A549 treated with DMSO at 1 μM for 4 hours (cell line): ENCODE measurements around the gene CDY2A. TPM values are rescaled to one million over a fixed set of nuclear protein-coding genes. Genes with fewer than 3 reads are reported as not detected.

Experiments
- total RNA-seq: library from RNA; stranded (reverse); fragments of 200-300 nt; extraction: Qiagen RNA extraction; gene quantifications from 5 replicates; pipeline ENCODE4 v1.2.3, GENCODE V29; 2022; ENCODE audit warnings: low read depth

The CDY2A gene, protein sequence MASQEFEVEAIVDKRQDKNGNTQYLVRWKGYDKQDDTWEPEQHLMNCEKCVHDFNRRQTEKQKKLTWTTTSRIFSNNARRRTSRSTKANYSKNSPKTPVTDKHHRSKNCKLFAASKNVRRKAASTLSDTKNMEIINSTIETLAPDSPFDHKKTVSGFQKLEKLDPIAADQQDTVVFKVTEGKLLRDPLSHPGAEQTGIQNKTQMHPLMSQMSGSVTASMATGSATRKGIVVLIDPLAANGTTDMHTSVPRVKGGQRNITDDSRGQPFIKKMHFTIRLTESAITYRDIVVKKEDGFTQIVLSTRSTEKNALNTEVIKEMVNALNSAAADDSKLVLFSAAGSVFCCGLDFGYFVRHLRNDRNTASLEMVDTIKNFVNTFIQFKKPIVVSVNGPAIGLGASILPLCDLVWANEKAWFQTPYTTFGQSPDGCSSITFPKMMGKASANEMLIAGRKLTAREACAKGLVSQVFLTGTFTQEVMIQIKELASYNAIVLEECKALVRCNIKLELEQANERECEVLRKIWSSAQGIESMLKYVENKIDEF
- total RNA-seq, result not detected in 5 replicates

DNA sequence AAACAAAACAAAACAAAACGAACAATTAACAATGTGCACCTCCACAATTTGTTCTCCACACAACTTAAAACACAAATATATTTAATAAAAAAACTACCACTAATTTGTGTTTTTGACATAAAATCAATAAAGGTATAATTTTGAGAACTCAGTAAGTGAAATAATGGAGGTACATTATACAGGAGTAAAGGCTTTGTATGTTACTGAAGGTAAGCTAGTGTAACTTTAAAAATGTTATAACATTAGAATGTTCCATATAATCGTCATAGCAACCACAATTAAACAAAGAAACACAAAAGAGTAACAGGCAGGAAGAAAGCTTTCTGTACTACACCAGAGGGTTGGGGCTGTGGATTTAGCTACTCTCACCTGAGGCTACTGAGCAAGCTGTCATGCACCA is at the start of gene CDY2A:
Gene CDY2A, plus strand, starts transcription at position 301 of the 400 bp plus-strand sequence. CDS start 328 bp downstream, outside the sequence.

Other genes with a start within 250 kb of the CDY2A start
- gene CDY2B, start 145.6 kb upstream of the CDY2A start, total RNA-seq, result not detected in 5 replicates